Endodermal cell (in vitro differentiated cells): ENCODE data around the gene OR10H4. TPM values are rescaled to one million over a fixed set of nuclear protein-coding genes. Genes with fewer than 3 reads are reported as not detected.

Experiments used
- DNase-seq: peaks from one replicate; pipeline ENCODE4 v3.0.0-alpha.2; 2017
- H3K27ac ChIP-seq: 2 replicates; pipeline ENCODE4 v1.5.1; 2013; ENCODE audit warnings: mild to moderate bottlenecking, low read depth, low read length, moderate library complexity
- H3K27me3 ChIP-seq: 2 replicates; pipeline ENCODE4 v1.6.1; 2013; ENCODE audit warnings: mild to moderate bottlenecking, low read length, moderate library complexity; ENCODE audit not compliant: insufficient read depth, control insufficient read depth, poor library complexity, severe bottlenecking
- H3K36me3 ChIP-seq: 2 replicates; pipeline ENCODE4 v1.7.0; 2013; ENCODE audit warnings: mild to moderate bottlenecking, low read length, moderate library complexity; ENCODE audit not compliant: control insufficient read depth, insufficient read depth
- H3K4me1 ChIP-seq: one replicate; pipeline ENCODE4 v1.7.0; 2013; ENCODE audit warnings: low read length; ENCODE audit not compliant: control insufficient read depth, insufficient read depth
- H3K4me3 ChIP-seq: 2 replicates; pipeline ENCODE4 v1.5.1; 2013; ENCODE audit warnings: mild to moderate bottlenecking, low read length, moderate library complexity
- H3K9ac ChIP-seq: 2 replicates; pipeline ENCODE4 v1.6.1; 2013; ENCODE audit warnings: mild to moderate bottlenecking, low read length, moderate library complexity; ENCODE audit not compliant: poor library complexity, severe bottlenecking; ENCODE audit errors: extremely low read depth
- H3K9me3 ChIP-seq: 2 replicates; pipeline ENCODE4 v1.6.1; 2013; ENCODE audit warnings: mild to moderate bottlenecking, low read length, moderate library complexity; ENCODE audit not compliant: control insufficient read depth
- H3K27ac Mint-ChIP-seq: 2 replicates; pipeline ENCODE4 v1.8.0; 2020; ENCODE audit warnings: mixed read lengths
- H3K27me3 Mint-ChIP-seq: 2 replicates; pipeline ENCODE4 v1.8.0; 2021; ENCODE audit warnings: mild to moderate bottlenecking, mixed read lengths; ENCODE audit not compliant: insufficient read depth
- H3K36me3 Mint-ChIP-seq: 2 replicates; pipeline ENCODE4 v1.8.0; 2020; ENCODE audit warnings: low read depth, mixed read lengths
- H3K4me1 Mint-ChIP-seq: 2 replicates; pipeline ENCODE4 v1.8.0; 2020; ENCODE audit warnings: mixed read lengths
- H3K4me3 Mint-ChIP-seq: 2 replicates; pipeline ENCODE4 v1.8.0; 2020; ENCODE audit warnings: mild to moderate bottlenecking, moderate library complexity, mixed read lengths
- H3K9me3 Mint-ChIP-seq: 2 replicates; pipeline ENCODE4 v1.8.0; 2020; ENCODE audit warnings: mild to moderate bottlenecking, mixed read lengths
- CTCF ChIP-seq: fragments of 200-600 bp; sonication (generic); conservative IDR thresholded peaks from 2 replicates; pipeline ENCODE4 v1.5.0; 2021; ENCODE audit warnings: antibody characterized with exemption, mild to moderate bottlenecking
- WGBS, 2 experiments: methylation state at CpG; one replicate each; pipeline versions ENCODE4 v1.1.5 to v1.1.7; 2013; ENCODE audit warnings: missing lambda C conversion rate in 2 of 2, mixed read lengths in 1 of 2; ENCODE audit not compliant: insufficient coverage in 1 of 2, insufficient read length in 1 of 2; 5-methylcytosine and 5-hydroxymethylcytosine counted together
- total RNA-seq, 2 donors: library from RNA; stranded (reverse); fragmentation: NEBNext Ultra II Directional in 1 of 2; extraction: Animal tissue kit (Norgen Biotek cat#: 25700) in 1 of 2; gene quantifications; 2 replicates in 1 of 2; 3 replicates in 1 of 2; pipeline ENCODE4 v1.2.1, GENCODE V29; 2021

Gene OR10H4
- total RNA-seq, 2 donors from 2014 or later: not detected

- H3K4me3 Mint-ChIP-seq: no peak overlapping the region
- no peak overlapping the region for H3K27ac Mint-ChIP-seq
- DNase-seq: no peak
- no peak overlapping the region for H3K9ac ChIP-seq
- H3K4me1 ChIP-seq: no peaks in the 10 kb centered on the region
- peaks cover 58% of the 10 kb centered on the region for H3K9me3 ChIP-seq
- H3K4me1 Mint-ChIP-seq: no peaks in the 10 kb centered on the region
- no peaks in the 10 kb centered on the region for H3K27me3 ChIP-seq
- no peak for TF ChIP-seq CTCF
- no peaks in the 10 kb centered on the region for H3K36me3 ChIP-seq
- no peaks in the 10 kb centered on the region for H3K27me3 Mint-ChIP-seq
- H3K9me3 Mint-ChIP-seq: peaks cover 91% of the 10 kb centered on the region
- H3K27ac ChIP-seq: no peak overlapping the region
- WGBS, 2 experiments: 66 to 75% methylated on average over 2 to 4 of the region's 4 CpGs
- H3K36me3 Mint-ChIP-seq: no peaks in the 10 kb centered on the region
- H3K4me3 ChIP-seq: no peak overlapping the region
These were observed 29.6 kb upstream of the OR10H4 start for GRCh38 chr19:15919243-15919642.

GRCh38 chr19:15922021-15922420 is 26.8 kb upstream of the OR10H4 start:
- DNase-seq: no peak
- no peak overlapping the region for H3K27ac Mint-ChIP-seq
- Histone ChIP-seq H3K36me3 (no peaks in the 10 kb centered on the region), H3K27ac (no peak overlapping the region), H3K9ac (no peak overlapping the region), H3K4me3 (no peak overlapping the region), H3K4me1 (no peaks in the 10 kb centered on the region), H3K27me3 (no peaks in the 10 kb centered on the region), H3K9me3 (peaks cover 42% of the 10 kb centered on the region)
- H3K36me3 Mint-ChIP-seq: no peaks in the 10 kb centered on the region
- peaks cover 91% of the 10 kb centered on the region for H3K9me3 Mint-ChIP-seq
- H3K27me3 Mint-ChIP-seq: no peaks in the 10 kb centered on the region
- no peak for TF ChIP-seq CTCF
- WGBS, 2 experiments: 60% methylated on average over 4 of the region's 4 CpGs; no CpG with 5 or more reads in 1 of the 2 experiments
- no peak overlapping the region for H3K4me3 Mint-ChIP-seq
- H3K4me1 Mint-ChIP-seq: no peaks in the 10 kb centered on the region

GRCh38 chr19:15923702-15924101 is 25.1 kb upstream of the OR10H4 start:
- Histone ChIP-seq H3K27ac (no peak overlapping the region), H3K4me1 (no peaks in the 10 kb centered on the region), H3K36me3 (no peaks in the 10 kb centered on the region), H3K9ac (no peak overlapping the region), H3K4me3 (no peak overlapping the region), H3K9me3 (peaks cover 45% of the 10 kb centered on the region), H3K27me3 (no peaks in the 10 kb centered on the region)
- WGBS, 2 experiments: 75 to 82% methylated on average over 8 of the region's 8 CpGs
- DNase-seq: no peak
- Mint-ChIP-seq H3K4me3 (no peak overlapping the region), H3K27me3 (no peaks in the 10 kb centered on the region), H3K4me1 (no peaks in the 10 kb centered on the region), H3K36me3 (peaks cover 2% of the 10 kb centered on the region), H3K9me3 (peaks cover 93% of the 10 kb centered on the region), H3K27ac (no peak overlapping the region)
- no peak for TF ChIP-seq CTCF
